Activated T-helper 1 cell treated with anti-CD3 and anti-CD28 coated beads, Interleukin-12 subunit alpha, Interleukin-12 subunit beta, Interleukin-2, Interleukin-4 antibody, amounts not matched to agents 30 ng/mL and 10 ng/mL and 1 ng/mL, durations not matched to agents 14 hours and 24 hours and 36 hours (primary cell): ENCODE measurements around the gene LHFPL2. TPM values are rescaled to one million over a fixed set of nuclear protein-coding genes. Genes with fewer than 3 reads are reported as not detected.

Experiments
- DNase-seq: peaks from one replicate; pipeline ENCODE4 v3.0.0; 2021; ENCODE audit warnings: low spot score
- H3K27ac Mint-ChIP-seq: one replicate; pipeline ENCODE4 v1.8.0; 2021; ENCODE audit warnings: mild to moderate bottlenecking, mixed read lengths
- H3K27me3 Mint-ChIP-seq: one replicate; pipeline ENCODE4 v1.8.0; 2022; ENCODE audit warnings: mild to moderate bottlenecking, moderate library complexity, mixed read lengths; ENCODE audit not compliant: insufficient read depth
- H3K36me3 Mint-ChIP-seq: one replicate; pipeline ENCODE4 v1.8.0; 2021; ENCODE audit warnings: low read depth, mixed read lengths
- H3K4me1 Mint-ChIP-seq: one replicate; pipeline ENCODE4 v1.8.0; 2021; ENCODE audit warnings: low read depth, mixed read lengths
- H3K4me3 Mint-ChIP-seq: one replicate; pipeline ENCODE4 v1.8.0; 2021; ENCODE audit warnings: mild to moderate bottlenecking, moderate library complexity, mixed read lengths
- H3K9me3 Mint-ChIP-seq: one replicate; pipeline ENCODE4 v1.8.0; 2021; ENCODE audit warnings: mixed read lengths
- intact Hi-C: fragments of 100-400 bp; cut with micrococcal nuclease; formaldehyde crosslinking; loops from one replicate; pipeline ENCODE4 v1.15.1; 2024
- total RNA-seq: library from RNA; stranded (reverse); gene quantifications from 2 replicates; pipeline ENCODE4 v1.2.3, GENCODE V29; 2022

The LHFPL2 gene
- total RNA-seq, 1 donor from 2014 or later = 0.08 TPM

GRCh38 chr5:78592735-78593386, 55.7 kb downstream of the LHFPL2 start:
- H3K4me1 Mint-ChIP-seq = no peaks in the 10 kb centered on the region
- no peaks in the 10 kb centered on the region for H3K36me3 Mint-ChIP-seq
- no peak overlapping the region for H3K4me3 Mint-ChIP-seq
- H3K9me3 Mint-ChIP-seq = no peaks in the 10 kb centered on the region
- no peak for DNase-seq
- no peak overlapping the region for H3K27ac Mint-ChIP-seq
- peaks cover 2% of the 10 kb centered on the region for H3K27me3 Mint-ChIP-seq
- intact Hi-C loops = no loop called here

GRCh38 chr5:78591972-78592700, 56.4 kb downstream of the LHFPL2 start:
- H3K36me3 Mint-ChIP-seq = no peaks in the 10 kb centered on the region
- H3K4me3 Mint-ChIP-seq = no peak overlapping the region
- no peak overlapping the region for H3K27ac Mint-ChIP-seq
- DNase-seq = no peak
- H3K4me1 Mint-ChIP-seq = no peaks in the 10 kb centered on the region
- intact Hi-C loops = no loop called here
- peaks cover 2% of the 10 kb centered on the region for H3K27me3 Mint-ChIP-seq
- H3K9me3 Mint-ChIP-seq = no peaks in the 10 kb centered on the region

- no peak overlapping the region for H3K27ac Mint-ChIP-seq
- no peaks in the 10 kb centered on the region for H3K36me3 Mint-ChIP-seq
- intact Hi-C loops = no loop called here
- no peak for DNase-seq
- H3K27me3 Mint-ChIP-seq = peaks cover 4% of the 10 kb centered on the region
- H3K4me1 Mint-ChIP-seq = no peaks in the 10 kb centered on the region
- H3K4me3 Mint-ChIP-seq = no peak overlapping the region
- no peaks in the 10 kb centered on the region for H3K9me3 Mint-ChIP-seq
Measured at GRCh38 chr5:78591138-78591612, 57.4 kb downstream of the LHFPL2 start.

GRCh38 chr5:78589923-78590322, 58.6 kb downstream of the LHFPL2 start:
- no peak for DNase-seq
- Mint-ChIP-seq H3K27ac (no peak overlapping the region), H3K27me3 (peaks cover 6% of the 10 kb centered on the region)

GRCh38 chr5:78588507-78588906, 60.1 kb downstream of the LHFPL2 start:
- DNase-seq = no peak
- intact Hi-C loops = no loop called here
- Mint-ChIP-seq H3K27ac (no peak overlapping the region), H3K4me3 (no peak overlapping the region), H3K36me3 (no peaks in the 10 kb centered on the region), H3K9me3 (peaks cover 6% of the 10 kb centered on the region), H3K4me1 (no peaks in the 10 kb centered on the region), H3K27me3 (peaks cover 6% of the 10 kb centered on the region)

More at GRCh38 chr5:78589923-78590322, 58.6 kb downstream of the LHFPL2 start:
- Mint-ChIP-seq H3K4me1 (no peaks in the 10 kb centered on the region), H3K9me3 (peaks cover 6% of the 10 kb centered on the region), H3K36me3 (no peaks in the 10 kb centered on the region), H3K4me3 (no peak overlapping the region)
- intact Hi-C loops = no loop called here

GRCh38 chr5:78587775-78588291, 60.7 kb downstream of the LHFPL2 start:
- H3K4me1 Mint-ChIP-seq = no peaks in the 10 kb centered on the region
- no peak overlapping the region for H3K4me3 Mint-ChIP-seq
- no peak for DNase-seq
- intact Hi-C loops = no loop called here
- H3K36me3 Mint-ChIP-seq = no peaks in the 10 kb centered on the region
- peaks cover 6% of the 10 kb centered on the region for H3K27me3 Mint-ChIP-seq
- no peak overlapping the region for H3K27ac Mint-ChIP-seq
- H3K9me3 Mint-ChIP-seq = peaks cover 6% of the 10 kb centered on the region

GRCh38 chr5:78587081-78587774, 61.3 kb downstream of the LHFPL2 start:
- no peak for DNase-seq
- H3K4me1 Mint-ChIP-seq = no peaks in the 10 kb centered on the region
- peaks cover 6% of the 10 kb centered on the region for H3K9me3 Mint-ChIP-seq
- H3K36me3 Mint-ChIP-seq = no peaks in the 10 kb centered on the region
- intact Hi-C loops = no loop called here
- H3K27me3 Mint-ChIP-seq = peaks cover 6% of the 10 kb centered on the region
- H3K27ac Mint-ChIP-seq = no peak overlapping the region
- no peak overlapping the region for H3K4me3 Mint-ChIP-seq

- H3K9me3 Mint-ChIP-seq = peaks cover 6% of the 10 kb centered on the region
- no peak overlapping the region for H3K27ac Mint-ChIP-seq
- no peaks in the 10 kb centered on the region for H3K4me1 Mint-ChIP-seq
- H3K36me3 Mint-ChIP-seq = no peaks in the 10 kb centered on the region
- no peak for DNase-seq
- no peak overlapping the region for H3K4me3 Mint-ChIP-seq
- H3K27me3 Mint-ChIP-seq = peaks cover 5% of the 10 kb centered on the region
- intact Hi-C loops = no loop called here
Measured at GRCh38 chr5:78586251-78586650, 62.3 kb downstream of the LHFPL2 start.

- Mint-ChIP-seq H3K4me3 (no peak overlapping the region), H3K4me1 (no peaks in the 10 kb centered on the region), H3K27ac (no peak overlapping the region), H3K27me3 (peaks cover 6% of the 10 kb centered on the region), H3K9me3 (no peaks in the 10 kb centered on the region), H3K36me3 (no peaks in the 10 kb centered on the region)
- intact Hi-C loops = no loop called here
- DNase-seq = no peak
Measured at GRCh38 chr5:78578015-78578414, 70.6 kb downstream of the LHFPL2 start.

- no peaks in the 10 kb centered on the region for H3K9me3 Mint-ChIP-seq
- no peaks in the 10 kb centered on the region for H3K4me1 Mint-ChIP-seq
- intact Hi-C loops = no loop called here
- DNase-seq = no peak
- no peak overlapping the region for H3K27ac Mint-ChIP-seq
- no peaks in the 10 kb centered on the region for H3K36me3 Mint-ChIP-seq
- no peak overlapping the region for H3K4me3 Mint-ChIP-seq
- peaks cover 6% of the 10 kb centered on the region for H3K27me3 Mint-ChIP-seq
Measured at GRCh38 chr5:78577071-78577807, 71.3 kb downstream of the LHFPL2 start.

GRCh38 chr5:78576376-78576775, 72.2 kb downstream of the LHFPL2 start:
- H3K36me3 Mint-ChIP-seq = no peaks in the 10 kb centered on the region
- peaks cover 6% of the 10 kb centered on the region for H3K27me3 Mint-ChIP-seq
- DNase-seq = no peak
- H3K9me3 Mint-ChIP-seq = no peaks in the 10 kb centered on the region
- H3K4me3 Mint-ChIP-seq = no peak overlapping the region
- intact Hi-C loops = no loop called here
- H3K4me1 Mint-ChIP-seq = no peaks in the 10 kb centered on the region
- H3K27ac Mint-ChIP-seq = no peak overlapping the region

- H3K4me1 Mint-ChIP-seq = no peaks in the 10 kb centered on the region
- intact Hi-C loops = no loop called here
- H3K27ac Mint-ChIP-seq = no peak overlapping the region
- no peak for DNase-seq
- no peaks in the 10 kb centered on the region for H3K9me3 Mint-ChIP-seq
- H3K27me3 Mint-ChIP-seq = peaks cover 6% of the 10 kb centered on the region
- H3K36me3 Mint-ChIP-seq = no peaks in the 10 kb centered on the region
- H3K4me3 Mint-ChIP-seq = no peak overlapping the region
Measured at GRCh38 chr5:78574731-78575161, 73.8 kb downstream of the LHFPL2 start.
